ENCODE data around the gene NTM.

Gene NTM

DNA sequence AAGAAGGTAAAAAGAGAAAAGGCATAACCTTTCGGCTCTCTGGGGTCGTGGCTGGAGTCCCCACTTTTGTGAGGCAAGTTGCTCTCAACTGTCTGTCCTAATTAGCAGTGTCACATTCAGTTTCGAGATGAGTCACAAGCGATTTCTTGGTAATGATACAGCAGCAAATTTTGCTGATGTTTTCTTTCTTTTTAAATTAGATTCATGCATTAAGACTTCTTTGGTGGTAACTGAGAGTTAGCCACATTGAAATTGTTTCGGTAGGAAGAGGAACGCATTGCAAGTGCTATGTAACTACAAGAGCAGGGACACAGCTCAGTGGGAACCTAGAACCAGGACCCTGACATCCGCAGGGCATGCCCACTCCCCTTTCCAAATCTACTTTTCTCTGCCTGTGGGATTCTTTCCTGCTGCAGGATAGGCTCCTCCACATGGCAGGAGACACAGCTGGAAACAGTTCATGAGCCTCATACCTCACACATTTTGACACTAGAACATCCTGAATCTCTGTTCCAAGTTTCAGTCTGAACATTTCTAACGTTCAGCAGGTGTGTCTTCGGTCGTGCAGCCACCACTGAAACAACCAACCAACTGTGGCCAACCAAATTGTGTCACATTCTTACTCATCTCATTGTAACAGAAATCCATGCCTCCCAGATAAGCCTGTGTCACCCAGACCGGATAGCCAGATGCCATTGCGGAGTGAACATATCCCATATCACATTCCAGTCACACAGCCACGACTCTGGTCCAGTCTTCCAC, 987.6 kb downstream of the NTM start:
- H3K27me3 ChIP-seq (ENCODE audit: insufficient read depth, low read length, poor library complexity, severe bottlenecking): no peaks in the 10 kb centered on the region
- no peak overlapping the region for H2AFZ ChIP-seq (ENCODE audit: low read length)
- H3K4me2 ChIP-seq (ENCODE audit: low read depth, low read length, poor library complexity, severe bottlenecking): no peak overlapping the region
- TF ChIP-seq, protein P1, sequence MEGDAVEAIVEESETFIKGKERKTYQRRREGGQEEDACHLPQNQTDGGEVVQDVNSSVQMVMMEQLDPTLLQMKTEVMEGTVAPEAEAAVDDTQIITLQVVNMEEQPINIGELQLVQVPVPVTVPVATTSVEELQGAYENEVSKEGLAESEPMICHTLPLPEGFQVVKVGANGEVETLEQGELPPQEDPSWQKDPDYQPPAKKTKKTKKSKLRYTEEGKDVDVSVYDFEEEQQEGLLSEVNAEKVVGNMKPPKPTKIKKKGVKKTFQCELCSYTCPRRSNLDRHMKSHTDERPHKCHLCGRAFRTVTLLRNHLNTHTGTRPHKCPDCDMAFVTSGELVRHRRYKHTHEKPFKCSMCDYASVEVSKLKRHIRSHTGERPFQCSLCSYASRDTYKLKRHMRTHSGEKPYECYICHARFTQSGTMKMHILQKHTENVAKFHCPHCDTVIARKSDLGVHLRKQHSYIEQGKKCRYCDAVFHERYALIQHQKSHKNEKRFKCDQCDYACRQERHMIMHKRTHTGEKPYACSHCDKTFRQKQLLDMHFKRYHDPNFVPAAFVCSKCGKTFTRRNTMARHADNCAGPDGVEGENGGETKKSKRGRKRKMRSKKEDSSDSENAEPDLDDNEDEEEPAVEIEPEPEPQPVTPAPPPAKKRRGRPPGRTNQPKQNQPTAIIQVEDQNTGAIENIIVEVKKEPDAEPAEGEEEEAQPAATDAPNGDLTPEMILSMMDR (conservative IDR thresholded peaks at IDR 0.05; ENCODE audit: low read length): no peak
- TF ChIP-seq EZH2phosphoT487 (IDR thresholded peaks at IDR 0.05; ENCODE audit: borderline replicate concordance): no peak
- no peaks in the 10 kb centered on the region for H3K4me1 ChIP-seq (ENCODE audit: insufficient read depth, low read length, poor library complexity, severe bottlenecking)
- H3K9me3 ChIP-seq (ENCODE audit: insufficient read depth, low read depth, low read length): 0 out of 2 replicates have a peak, but pooled peaks cover 4% of the 10 kb centered on the region
- H3K36me3 ChIP-seq (ENCODE audit: insufficient read depth, low read length): no peaks in the 10 kb centered on the region
- H4K20me1 ChIP-seq (ENCODE audit: insufficient read depth, low read length, poor library complexity, severe bottlenecking): no peaks in the 10 kb centered on the region
- no peak overlapping the region for H3K9ac ChIP-seq (ENCODE audit: low read depth, low read length, poor library complexity, severe bottlenecking)
- no peaks in the 10 kb centered on the region for H3F3A ChIP-seq (ENCODE audit: low read depth)
- no peak overlapping the region for H3K4me3 ChIP-seq (ENCODE audit: low read length, poor library complexity, severe bottlenecking)
- no peaks in the 10 kb centered on the region for H3K79me2 ChIP-seq (ENCODE audit: insufficient read depth, low read length)
- no peaks in the 10 kb centered on the region for H3K9me2 ChIP-seq (replicated peaks; ENCODE audit: low read depth, low read length)

DNA sequence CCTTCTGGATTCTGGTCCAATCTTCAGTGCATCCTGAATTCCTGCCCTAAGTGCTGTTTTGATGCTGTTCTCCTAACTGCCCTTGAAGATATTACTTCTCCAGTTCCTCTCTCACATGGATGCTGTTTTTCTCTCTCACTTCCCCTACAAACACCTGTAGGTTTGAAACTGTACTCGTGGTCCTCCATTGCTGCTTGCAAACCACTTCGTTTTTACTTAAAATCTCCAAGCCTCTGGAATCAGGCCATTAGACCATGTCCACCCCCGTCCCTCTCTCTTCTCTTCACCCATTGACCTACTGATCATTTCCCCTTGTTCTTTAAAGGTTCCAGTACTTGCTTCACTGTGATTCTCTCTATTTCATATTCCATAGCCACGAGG, 988.1 kb downstream of the NTM start:
- H3K9me2 ChIP-seq (replicated peaks; ENCODE audit: low read depth, low read length): no peaks in the 10 kb centered on the region
- no peaks in the 10 kb centered on the region for H3F3A ChIP-seq (ENCODE audit: low read depth)
- no peak overlapping the region for H3K4me3 ChIP-seq (ENCODE audit: low read length, poor library complexity, severe bottlenecking)
- H3K9me3 ChIP-seq (ENCODE audit: insufficient read depth, low read depth, low read length): 0 out of 2 replicates have a peak, but pooled peaks cover 4% of the 10 kb centered on the region
- no peak overlapping the region for H3K9ac ChIP-seq (ENCODE audit: low read depth, low read length, poor library complexity, severe bottlenecking)
- no peak for TF ChIP-seq EZH2phosphoT487 (IDR thresholded peaks at IDR 0.05; ENCODE audit: borderline replicate concordance)
- TF ChIP-seq, protein P1 (conservative IDR thresholded peaks at IDR 0.05; ENCODE audit: low read length): no peak
- H2AFZ ChIP-seq (ENCODE audit: low read length): no peak overlapping the region
- H4K20me1 ChIP-seq (ENCODE audit: insufficient read depth, low read length, poor library complexity, severe bottlenecking): no peaks in the 10 kb centered on the region
- no peaks in the 10 kb centered on the region for H3K36me3 ChIP-seq (ENCODE audit: insufficient read depth, low read length)
- H3K4me1 ChIP-seq (ENCODE audit: insufficient read depth, low read length, poor library complexity, severe bottlenecking): no peaks in the 10 kb centered on the region
- no peaks in the 10 kb centered on the region for H3K27me3 ChIP-seq (ENCODE audit: insufficient read depth, low read length, poor library complexity, severe bottlenecking)
- no peak overlapping the region for H3K4me2 ChIP-seq (ENCODE audit: low read depth, low read length, poor library complexity, severe bottlenecking)
- no peaks in the 10 kb centered on the region for H3K79me2 ChIP-seq (ENCODE audit: insufficient read depth, low read length)

DNA sequence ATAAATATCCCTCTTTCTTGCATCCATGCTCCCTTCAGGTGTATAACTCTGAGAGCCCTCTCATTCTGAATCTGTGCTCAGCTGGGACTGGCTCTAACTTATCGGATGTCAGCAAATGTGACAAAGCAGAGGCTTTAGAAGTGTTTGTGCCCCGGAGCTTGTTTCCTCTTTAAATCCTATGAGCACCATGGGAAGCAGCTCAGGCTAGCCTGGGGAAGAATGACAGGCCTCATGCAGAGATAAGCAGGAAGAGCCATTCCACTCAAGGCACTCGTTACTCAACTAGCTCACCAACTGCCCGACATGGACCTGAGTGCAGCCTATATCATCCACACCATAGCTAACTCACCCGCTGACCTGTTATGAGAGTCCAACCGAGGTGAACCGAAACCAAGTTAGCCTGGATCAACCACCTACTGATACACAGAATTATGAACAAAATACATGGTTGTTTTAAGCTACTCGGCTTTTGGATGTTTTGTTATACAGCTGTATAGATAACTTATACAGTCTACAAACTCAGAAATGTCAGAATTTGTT, 990.7 kb downstream of the NTM start:
- H3F3A ChIP-seq (ENCODE audit: low read depth): no peaks in the 10 kb centered on the region
- no peak overlapping the region for H2AFZ ChIP-seq (ENCODE audit: low read length)
- H3K36me3 ChIP-seq (ENCODE audit: insufficient read depth, low read length): no peaks in the 10 kb centered on the region
- H4K20me1 ChIP-seq (ENCODE audit: insufficient read depth, low read length, poor library complexity, severe bottlenecking): no peaks in the 10 kb centered on the region
- no peaks in the 10 kb centered on the region for H3K4me1 ChIP-seq (ENCODE audit: insufficient read depth, low read length, poor library complexity, severe bottlenecking)
- no peak for TF ChIP-seq EZH2phosphoT487 (IDR thresholded peaks at IDR 0.05; ENCODE audit: borderline replicate concordance)
- TF ChIP-seq, protein P1 (conservative IDR thresholded peaks at IDR 0.05; ENCODE audit: low read length): no peak
- no peaks in the 10 kb centered on the region for H3K79me2 ChIP-seq (ENCODE audit: insufficient read depth, low read length)
- H3K4me3 ChIP-seq (ENCODE audit: low read length, poor library complexity, severe bottlenecking): no peak overlapping the region
- H3K9me3 ChIP-seq (ENCODE audit: insufficient read depth, low read depth, low read length): 0 out of 2 replicates have a peak, but pooled peaks cover 4% of the 10 kb centered on the region
- H3K4me2 ChIP-seq (ENCODE audit: low read depth, low read length, poor library complexity, severe bottlenecking): no peak overlapping the region
- H3K9me2 ChIP-seq (replicated peaks; ENCODE audit: low read depth, low read length): no peaks in the 10 kb centered on the region
- no peak overlapping the region for H3K9ac ChIP-seq (ENCODE audit: low read depth, low read length, poor library complexity, severe bottlenecking)
- no peaks in the 10 kb centered on the region for H3K27me3 ChIP-seq (ENCODE audit: insufficient read depth, low read length, poor library complexity, severe bottlenecking)

Measured in Loucy (cell line).